RWPE1 (cell line): ENCODE measurements around the gene P2RY2.
"Not testable (repeated sequence)": the region's sequence is repeated elsewhere in the genome, so short reads cannot be mapped to it uniquely, and the experiment has no call there.

Experiments
- CTCF ChIA-PET: fragments of 350-600 bp; sonication (Branson Sonifier 250); formaldehyde crosslinking; extraction: SDS; loops from one replicate; lab custom pipeline; 2021; lab: Yijun Ruan, JAX
- POLR2A ChIA-PET: fragments of 400-600 bp; formaldehyde crosslinking; extraction: SDS; loops from one replicate; lab custom pipeline; 2020; ENCODE audit warnings: antibody characterized with exemption; ENCODE audit not compliant: low non-redundant PET; lab: Yijun Ruan, JAX
- DNase-seq: peaks from one replicate; pipeline ENCODE4 v3.0.0; 2012; ENCODE audit warnings: low spot score
- H3K27ac ChIP-seq: fragments of 450-650 bp; 2 replicates; pipeline ENCODE4 v1.5.1; 2017
- TF ChIP-seq, protein P1 (sequence below): fragments of 450-650 bp; conservative IDR thresholded peaks from 2 replicates; pipeline ENCODE4 v1.5.1; 2017; ENCODE audit warnings: low read depth, mild to moderate bottlenecking

Gene P2RY2

DNA sequence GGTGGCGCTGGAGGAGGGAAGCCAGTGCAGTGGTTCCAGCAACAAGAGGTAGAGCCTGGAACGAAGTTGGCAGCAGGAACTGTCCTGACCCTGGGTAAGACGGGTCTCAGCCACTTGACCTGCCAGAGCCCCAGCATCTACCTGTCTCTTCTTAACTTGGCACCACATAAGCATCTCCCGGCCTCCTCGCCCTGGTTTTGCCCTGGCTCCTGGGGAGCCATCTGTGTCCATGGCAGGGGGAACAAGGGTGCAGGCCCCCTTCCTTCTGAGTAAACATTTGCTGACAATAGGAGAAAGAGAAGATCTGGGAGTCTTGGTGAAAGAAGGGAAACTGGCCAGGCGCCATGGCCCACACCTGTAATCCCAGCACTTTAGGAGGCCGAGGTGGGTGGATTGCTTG is 12.8 kb downstream of the P2RY2 start:
- POLR2A ChIA-PET, result interaction anchor here (0.6 kb wide), 1 partner anchor 500 kb away, joined by 6 read pairs; no protein-coding TSS in a partner anchor
- H3K27ac ChIP-seq, result no peak overlapping the region
- CTCF ChIA-PET, result no interaction called here
- TF ChIP-seq, protein P1, sequence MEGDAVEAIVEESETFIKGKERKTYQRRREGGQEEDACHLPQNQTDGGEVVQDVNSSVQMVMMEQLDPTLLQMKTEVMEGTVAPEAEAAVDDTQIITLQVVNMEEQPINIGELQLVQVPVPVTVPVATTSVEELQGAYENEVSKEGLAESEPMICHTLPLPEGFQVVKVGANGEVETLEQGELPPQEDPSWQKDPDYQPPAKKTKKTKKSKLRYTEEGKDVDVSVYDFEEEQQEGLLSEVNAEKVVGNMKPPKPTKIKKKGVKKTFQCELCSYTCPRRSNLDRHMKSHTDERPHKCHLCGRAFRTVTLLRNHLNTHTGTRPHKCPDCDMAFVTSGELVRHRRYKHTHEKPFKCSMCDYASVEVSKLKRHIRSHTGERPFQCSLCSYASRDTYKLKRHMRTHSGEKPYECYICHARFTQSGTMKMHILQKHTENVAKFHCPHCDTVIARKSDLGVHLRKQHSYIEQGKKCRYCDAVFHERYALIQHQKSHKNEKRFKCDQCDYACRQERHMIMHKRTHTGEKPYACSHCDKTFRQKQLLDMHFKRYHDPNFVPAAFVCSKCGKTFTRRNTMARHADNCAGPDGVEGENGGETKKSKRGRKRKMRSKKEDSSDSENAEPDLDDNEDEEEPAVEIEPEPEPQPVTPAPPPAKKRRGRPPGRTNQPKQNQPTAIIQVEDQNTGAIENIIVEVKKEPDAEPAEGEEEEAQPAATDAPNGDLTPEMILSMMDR, result no peak
- DNase-seq, result no peak

DNA sequence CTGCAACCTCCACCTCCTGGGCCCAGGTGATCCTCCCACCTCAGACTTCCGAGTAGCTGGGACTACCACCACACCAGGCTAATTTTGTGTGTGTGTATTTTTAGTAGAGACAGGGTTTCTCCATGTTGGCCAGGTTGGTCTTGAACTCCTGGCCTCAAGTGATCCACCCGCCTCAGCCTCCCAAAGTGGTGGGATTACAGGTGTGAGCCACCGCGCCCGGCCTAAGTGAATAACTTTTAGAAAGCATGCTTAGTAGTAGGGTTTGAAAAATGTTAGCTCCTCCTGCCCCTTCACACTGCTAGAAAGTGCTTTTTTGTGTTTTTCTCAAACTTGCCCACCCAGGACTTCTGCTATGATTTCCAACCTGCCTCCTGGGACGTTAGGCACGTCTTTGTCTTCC is 14.4 kb downstream of the P2RY2 start:
- POLR2A ChIA-PET, result not testable (repeated sequence)

DNA sequence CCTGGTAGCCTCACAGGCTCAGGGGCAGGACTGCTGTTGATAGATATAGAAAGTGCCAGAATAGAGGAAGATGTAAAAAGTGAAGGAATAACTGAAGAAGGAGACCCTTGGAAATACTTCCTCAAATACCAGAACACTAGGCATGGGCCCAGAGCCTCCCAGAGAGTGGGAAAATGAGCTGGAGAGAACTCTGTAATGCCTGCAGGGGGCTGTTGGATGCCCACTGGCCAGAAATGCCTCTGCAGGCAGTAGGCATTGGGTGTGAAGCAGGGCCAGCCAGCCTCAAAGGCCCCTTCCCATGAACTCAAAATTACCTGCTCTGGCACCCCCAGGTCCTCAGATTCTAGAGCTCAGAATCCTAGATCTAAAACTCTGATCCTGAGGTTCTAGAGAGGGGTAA is 15.1 kb downstream of the P2RY2 start:
- POLR2A ChIA-PET, result interaction anchor here (0.6 to 0.7 kb wide), 2 partner anchors 46 to 59 kb away, joined by 3 read pairs; no protein-coding TSS in a partner anchor

More for the DNA sequence above, 14.4 kb downstream of the P2RY2 start:
- not testable (repeated sequence) for H3K27ac ChIP-seq, DNase-seq
- CTCF ChIA-PET, result interaction anchor here (1.1 kb wide), 1 partner anchor 102 kb away, joined by 3 read pairs; no protein-coding TSS in a partner anchor

DNA sequence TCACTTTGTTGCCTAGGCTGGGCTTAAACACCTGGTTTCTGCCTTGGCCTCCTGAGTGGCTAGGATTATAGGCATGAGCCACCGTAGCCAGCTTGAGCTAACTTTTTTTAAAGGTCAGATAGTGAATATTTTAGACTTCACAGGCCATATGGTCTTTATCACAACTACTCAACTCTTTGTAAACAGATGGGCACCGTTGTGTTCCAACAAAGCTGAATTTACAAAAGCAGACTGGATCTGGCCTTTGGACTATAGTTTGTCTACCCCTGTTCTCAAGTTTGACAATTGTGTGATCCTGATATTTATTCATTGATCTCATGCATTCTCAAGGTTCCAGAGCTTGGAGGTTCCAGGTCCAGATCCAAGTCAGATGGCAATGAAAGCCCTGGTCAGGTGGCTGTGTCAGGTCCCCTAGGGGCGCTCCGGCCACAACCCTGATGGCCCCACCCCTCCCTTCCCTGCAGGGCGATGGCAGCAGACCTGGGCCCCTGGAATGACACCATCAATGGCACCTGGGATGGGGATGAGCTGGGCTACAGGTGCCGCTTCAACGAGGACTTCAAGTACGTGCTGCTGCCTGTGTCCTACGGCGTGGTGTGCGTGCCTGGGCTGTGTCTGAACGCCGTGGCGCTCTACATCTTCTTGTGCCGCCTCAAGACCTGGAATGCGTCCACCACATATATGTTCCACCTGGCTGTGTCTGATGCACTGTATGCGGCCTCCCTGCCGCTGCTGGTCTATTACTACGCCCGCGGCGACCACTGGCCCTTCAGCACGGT is 15.8 kb downstream of the P2RY2 start:
- ChIA-PET CTCF (interaction anchor here (0.6 to 0.8 kb wide), 2 partner anchors 8 to 430 kb away, joined by 3 to 5 read pairs; no protein-coding TSS in a partner anchor), POLR2A (interaction anchor here (0.6 to 0.7 kb wide), 2 partner anchors 47 to 58 kb away, joined by 3 read pairs; no protein-coding TSS in a partner anchor)
- TF ChIP-seq, protein P1, result no peak
- no peak for DNase-seq
- no peak overlapping the region for H3K27ac ChIP-seq

More for the DNA sequence above, 15.1 kb downstream of the P2RY2 start:
- DNase-seq, result no peak
- TF ChIP-seq, protein P1, result no peak
- CTCF ChIA-PET, result interaction anchor here (0.6 to 1.1 kb wide), 2 partner anchors 101 to 430 kb away, joined by 3 to 5 read pairs; no protein-coding TSS in a partner anchor
- H3K27ac ChIP-seq, result no peak overlapping the region

DNA sequence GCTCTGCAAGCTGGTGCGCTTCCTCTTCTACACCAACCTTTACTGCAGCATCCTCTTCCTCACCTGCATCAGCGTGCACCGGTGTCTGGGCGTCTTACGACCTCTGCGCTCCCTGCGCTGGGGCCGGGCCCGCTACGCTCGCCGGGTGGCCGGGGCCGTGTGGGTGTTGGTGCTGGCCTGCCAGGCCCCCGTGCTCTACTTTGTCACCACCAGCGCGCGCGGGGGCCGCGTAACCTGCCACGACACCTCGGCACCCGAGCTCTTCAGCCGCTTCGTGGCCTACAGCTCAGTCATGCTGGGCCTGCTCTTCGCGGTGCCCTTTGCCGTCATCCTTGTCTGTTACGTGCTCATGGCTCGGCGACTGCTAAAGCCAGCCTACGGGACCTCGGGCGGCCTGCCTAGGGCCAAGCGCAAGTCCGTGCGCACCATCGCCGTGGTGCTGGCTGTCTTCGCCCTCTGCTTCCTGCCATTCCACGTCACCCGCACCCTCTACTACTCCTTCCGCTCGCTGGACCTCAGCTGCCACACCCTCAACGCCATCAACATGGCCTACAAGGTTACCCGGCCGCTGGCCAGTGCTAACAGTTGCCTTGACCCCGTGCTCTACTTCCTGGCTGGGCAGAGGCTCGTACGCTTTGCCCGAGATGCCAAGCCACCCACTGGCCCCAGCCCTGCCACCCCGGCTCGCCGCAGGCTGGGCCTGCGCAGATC is 16.5 kb downstream of the P2RY2 start:
- TF ChIP-seq, protein P1, result no peak
- H3K27ac ChIP-seq, result no peak overlapping the region
- no peak for DNase-seq
- CTCF ChIA-PET, result interaction anchor here (0.8 kb wide), 1 partner anchor 8 kb away, joined by 3 read pairs; no protein-coding TSS in a partner anchor
- POLR2A ChIA-PET, result interaction anchor here (0.6 kb wide), 1 partner anchor 48 kb away, joined by 3 read pairs; no protein-coding TSS in a partner anchor

DNA sequence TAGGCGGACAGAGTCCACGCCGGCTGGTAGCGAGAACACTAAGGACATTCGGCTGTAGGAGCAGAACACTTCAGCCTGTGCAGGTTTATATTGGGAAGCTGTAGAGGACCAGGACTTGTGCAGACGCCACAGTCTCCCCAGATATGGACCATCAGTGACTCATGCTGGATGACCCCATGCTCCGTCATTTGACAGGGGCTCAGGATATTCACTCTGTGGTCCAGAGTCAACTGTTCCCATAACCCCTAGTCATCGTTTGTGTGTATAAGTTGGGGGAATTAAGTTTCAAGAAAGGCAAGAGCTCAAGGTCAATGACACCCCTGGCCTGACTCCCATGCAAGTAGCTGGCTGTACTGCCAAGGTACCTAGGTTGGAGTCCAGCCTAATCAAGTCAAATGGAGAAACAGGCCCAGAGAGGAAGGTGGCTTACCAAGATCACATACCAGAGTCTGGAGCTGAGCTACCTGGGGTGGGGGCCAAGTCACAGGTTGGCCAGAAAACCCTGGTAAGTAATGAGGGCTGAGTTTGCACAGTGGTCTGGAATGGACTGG is 17.2 kb downstream of the P2RY2 start:
- H3K27ac ChIP-seq, result no peak overlapping the region
- CTCF ChIA-PET, result interaction anchor here (0.6 kb wide), 3 partner anchors 33 to 254 kb away, joined by 3 to 4 read pairs (median 4); no protein-coding TSS in a partner anchor
- no peak for DNase-seq
- TF ChIP-seq, protein P1, result no peak
- POLR2A ChIA-PET, result interaction anchor here (0.6 kb wide), 1 partner anchor 49 kb away, joined by 3 read pairs; no protein-coding TSS in a partner anchor
